GM23338 (cell line): ENCODE data around the gene SOX3. TPM values are rescaled to one million over a fixed set of nuclear protein-coding genes. Genes with fewer than 3 reads are reported as not detected.
A peak's percentile ranks its signal among the peaks of the same experiment; 100 is the strongest.

ENCODE experiments used
- ATAC-seq: fragments of 200-7000 bp; cut with Tn5 transposase; 3 replicates; pipeline ENCODE4 v1.9.1; 2020
- DNase-seq: peaks from one replicate; pipeline ENCODE4 v3.0.0-alpha.2; 2015; ENCODE audit warnings: low spot score
- H2AFZ ChIP-seq: fragments of 200-600 bp; sonication (generic); 2 replicates; pipeline ENCODE4 v1.8.0; 2016; ENCODE audit warnings: antibody characterized with exemption, mild to moderate bottlenecking, moderate library complexity
- H3F3A ChIP-seq: fragments of 200-600 bp; sonication (generic); replicated peaks from 2 replicates; pipeline ENCODE4 v1.8.0; 2017; ENCODE audit warnings: antibody characterized with exemption, mixed run types, low read depth
- H3K27ac ChIP-seq: fragments of 200-600 bp; sonication (generic); 2 replicates; pipeline ENCODE4 v1.6.1; 2016; ENCODE audit warnings: low read depth
- H3K27me3 ChIP-seq: fragments of 200-600 bp; sonication (generic); 2 replicates; pipeline ENCODE4 v1.8.0; 2016; ENCODE audit warnings: mild to moderate bottlenecking, mixed run types, moderate library complexity; ENCODE audit not compliant: insufficient read depth
- H3K36me3 ChIP-seq: fragments of 200-600 bp; sonication (generic); 2 replicates; pipeline ENCODE4 v1.8.0; 2016; ENCODE audit warnings: mild to moderate bottlenecking; ENCODE audit not compliant: insufficient read depth
- H3K4me1 ChIP-seq: fragments of 200-600 bp; sonication (generic); 2 replicates; pipeline ENCODE4 v1.8.0; 2016; ENCODE audit warnings: mild to moderate bottlenecking, moderate library complexity; ENCODE audit not compliant: insufficient read depth
- H3K4me2 ChIP-seq: fragments of 200-600 bp; sonication (generic); 2 replicates; pipeline ENCODE4 v1.7.1; 2017; ENCODE audit warnings: mixed run types
- H3K4me3 ChIP-seq: fragments of 200-600 bp; sonication (generic); 2 replicates; pipeline ENCODE4 v1.6.1; 2016; ENCODE audit warnings: mixed run types
- H3K79me2 ChIP-seq: fragments of 200-600 bp; sonication (generic); replicated peaks from 2 replicates; pipeline ENCODE4 v1.8.0; 2017; ENCODE audit warnings: mild to moderate bottlenecking; ENCODE audit not compliant: insufficient read depth
- H3K9me2 ChIP-seq: fragments of 200-600 bp; sonication (generic); 2 replicates; pipeline ENCODE4 v1.8.0; 2017; ENCODE audit not compliant: insufficient read depth
- H4K20me1 ChIP-seq: fragments of 200-600 bp; sonication (generic); replicated peaks from 2 replicates; pipeline ENCODE4 v1.8.0; 2017; ENCODE audit warnings: mild to moderate bottlenecking; ENCODE audit not compliant: insufficient read depth
- H3K27ac Mint-ChIP-seq: 2 replicates; pipeline ENCODE4 v1.8.0; 2020; ENCODE audit warnings: inconsistent platforms, mild to moderate bottlenecking, moderate library complexity, mixed read lengths
- H3K27me3 Mint-ChIP-seq: 3 replicates; pipeline ENCODE4 v1.8.0; 2022; ENCODE audit warnings: low read depth, mild to moderate bottlenecking, moderate library complexity, mixed read lengths, inconsistent platforms; ENCODE audit not compliant: insufficient read depth, poor library complexity
- H3K36me3 Mint-ChIP-seq: 3 replicates; pipeline ENCODE4 v1.8.0; 2021; ENCODE audit warnings: low read depth, mild to moderate bottlenecking, inconsistent platforms, moderate library complexity, mixed read lengths
- H3K4me1 Mint-ChIP-seq: 3 replicates; pipeline ENCODE4 v1.8.0; 2020; ENCODE audit warnings: mild to moderate bottlenecking, inconsistent platforms, mixed read lengths
- H3K4me3 Mint-ChIP-seq: 3 replicates; pipeline ENCODE4 v1.8.0; 2021; ENCODE audit warnings: moderate library complexity, mild to moderate bottlenecking, inconsistent platforms, mixed read lengths
- H3K9me3 Mint-ChIP-seq: 3 replicates; pipeline ENCODE4 v1.8.0; 2020; ENCODE audit warnings: moderate library complexity, mild to moderate bottlenecking, inconsistent platforms, mixed read lengths
- CREB1 ChIP-seq: fragments of 250-450 bp; sonication (Bioruptor Pico); IDR thresholded peaks from 2 replicates; pipeline ENCODE4 v1.5.0; 2020; ENCODE audit warnings: low read depth, mild to moderate bottlenecking, moderate library complexity
- CTCF ChIP-seq, 2 experiments: fragments of 200-600 bp in 1 of 2; sonication (generic) in 1 of 2; conservative IDR thresholded peaks; 2 replicates each; pipeline versions ENCODE4 v1.5.1 to v1.6.1; 2016 to 2017; ENCODE audit warnings: antibody characterized with exemption in 2 of 2, low read depth in 2 of 2, mild to moderate bottlenecking in 2 of 2, moderate library complexity in 1 of 2
- EZH2 ChIP-seq: fragments of 200-600 bp; sonication (generic); IDR thresholded peaks from one replicate; pipeline ENCODE4 v1.8.0; 2017; ENCODE audit warnings: antibody characterized with exemption, mild to moderate bottlenecking, low read depth; ENCODE audit not compliant: unreplicated experiment
- EZH2phosphoT487 ChIP-seq: fragments of 200-600 bp; sonication (generic); IDR thresholded peaks from one replicate; pipeline ENCODE4 v1.8.1; 2018; ENCODE audit warnings: antibody characterized with exemption; ENCODE audit not compliant: unreplicated experiment
- JUNB ChIP-seq: IDR thresholded peaks from one replicate; pipeline ENCODE4 v1.6.1; 2016; ENCODE audit warnings: antibody characterized with exemption; ENCODE audit not compliant: unreplicated experiment
- NANOG ChIP-seq: IDR thresholded peaks from 2 replicates; pipeline ENCODE4 v1.6.1; 2016; ENCODE audit warnings: antibody characterized with exemption, borderline replicate concordance
- POLR2AphosphoS5 ChIP-seq: IDR thresholded peaks from 2 replicates; pipeline ENCODE4 v1.6.1; 2016; ENCODE audit warnings: antibody characterized with exemption, low read depth
- STAT1 ChIP-seq: IDR thresholded peaks from one replicate; pipeline ENCODE4 v1.6.1; 2016; ENCODE audit warnings: antibody characterized with exemption; ENCODE audit not compliant: unreplicated experiment
- ZNF114 ChIP-seq: fragments of 250-450 bp; sonication (Bioruptor Pico); IDR thresholded peaks from 2 replicates; pipeline ENCODE4 v1.5.0; 2020; ENCODE audit warnings: mild to moderate bottlenecking, moderate library complexity
- ZNF331 ChIP-seq: fragments of 250-450 bp; sonication (Bioruptor Pico); IDR thresholded peaks from 2 replicates; pipeline ENCODE4 v1.5.0; 2020; ENCODE audit warnings: low read depth, mild to moderate bottlenecking, moderate library complexity
- polyA plus RNA-seq: library from polyadenylated mRNA; unstranded; fragments of >200 nt; fragmentation: Nextera tagmentation; extraction: Ambion mirVana; gene quantifications from 2 replicates; pipeline ENCODE4 v1.2.1, GENCODE V29; 2016
- total RNA-seq: library from RNA; depleted of rRNA; stranded (reverse); fragments of >200 nt; shearing (Covaris generic); gene quantifications from 2 replicates; pipeline ENCODE4 v1.2.3, GENCODE V29; 2014
- TF ChIP-seq, protein P1 (sequence below): fragments of 250-450 bp; sonication (Bioruptor Pico); IDR thresholded peaks from 2 replicates; pipeline ENCODE4 v1.5.0; 2020; ENCODE audit warnings: mild to moderate bottlenecking, moderate library complexity
- TF ChIP-seq, protein P2 (sequence below): IDR thresholded peaks from one replicate; pipeline ENCODE4 v1.6.1; 2018; ENCODE audit warnings: antibody characterized with exemption; ENCODE audit not compliant: unreplicated experiment
- TF ChIP-seq, protein P3 (sequence below): IDR thresholded peaks from 2 replicates; pipeline ENCODE4 v1.6.1; 2016; ENCODE audit warnings: antibody characterized with exemption

SOX3 gene
- total and polyA plus RNA-seq, 2 experiments from 2014 or later = 9.8 to 23.3 TPM

GRCh38 chrX:140500441-140500840 lies 4.4 kb downstream of the SOX3 start:
- H3K36me3 Mint-ChIP-seq = peaks cover 6% of the 10 kb centered on the region; the same call in 1 of the 3 replicates
- no peak for ATAC-seq
- Histone ChIP-seq H2AFZ (no peak overlapping the region), H3K4me2 (peak overlapping the region; percentile 85), H3K4me1 (peaks cover 10% of the 10 kb centered on the region), H3K36me3 (no peaks in the 10 kb centered on the region), H3K4me3 (peak overlapping the region; percentile 62), H3F3A (no peaks in the 10 kb centered on the region), H3K79me2 (no peaks in the 10 kb centered on the region), H3K9me2 (no peaks in the 10 kb centered on the region), H3K27ac (no peak overlapping the region), H4K20me1 (no peaks in the 10 kb centered on the region), H3K27me3 (peaks cover 59% of the 10 kb centered on the region)
- H3K4me1 Mint-ChIP-seq = peaks cover 23% of the 10 kb centered on the region
- peaks cover 28% of the 10 kb centered on the region for H3K27me3 Mint-ChIP-seq
- no peak for DNase-seq
- H3K4me3 Mint-ChIP-seq = peak overlapping the region; percentile 63
- TF ChIP-seq CREB1 (no peak), CTCF (conservative IDR thresholded peaks at IDR 0.05; ENCODE audit: low read depth in 2 of 2) (no peak), EZH2phosphoT487 (no peak), ZNF331 (CRISPR knock-in tag) (no peak), STAT1 (no peak), ZNF114 (CRISPR knock-in tag) (no peak), POLR2AphosphoS5 (no peak), NANOG (no peak), EZH2 (no peak), JUNB (no peak)
- TF ChIP-seq, protein P1, sequence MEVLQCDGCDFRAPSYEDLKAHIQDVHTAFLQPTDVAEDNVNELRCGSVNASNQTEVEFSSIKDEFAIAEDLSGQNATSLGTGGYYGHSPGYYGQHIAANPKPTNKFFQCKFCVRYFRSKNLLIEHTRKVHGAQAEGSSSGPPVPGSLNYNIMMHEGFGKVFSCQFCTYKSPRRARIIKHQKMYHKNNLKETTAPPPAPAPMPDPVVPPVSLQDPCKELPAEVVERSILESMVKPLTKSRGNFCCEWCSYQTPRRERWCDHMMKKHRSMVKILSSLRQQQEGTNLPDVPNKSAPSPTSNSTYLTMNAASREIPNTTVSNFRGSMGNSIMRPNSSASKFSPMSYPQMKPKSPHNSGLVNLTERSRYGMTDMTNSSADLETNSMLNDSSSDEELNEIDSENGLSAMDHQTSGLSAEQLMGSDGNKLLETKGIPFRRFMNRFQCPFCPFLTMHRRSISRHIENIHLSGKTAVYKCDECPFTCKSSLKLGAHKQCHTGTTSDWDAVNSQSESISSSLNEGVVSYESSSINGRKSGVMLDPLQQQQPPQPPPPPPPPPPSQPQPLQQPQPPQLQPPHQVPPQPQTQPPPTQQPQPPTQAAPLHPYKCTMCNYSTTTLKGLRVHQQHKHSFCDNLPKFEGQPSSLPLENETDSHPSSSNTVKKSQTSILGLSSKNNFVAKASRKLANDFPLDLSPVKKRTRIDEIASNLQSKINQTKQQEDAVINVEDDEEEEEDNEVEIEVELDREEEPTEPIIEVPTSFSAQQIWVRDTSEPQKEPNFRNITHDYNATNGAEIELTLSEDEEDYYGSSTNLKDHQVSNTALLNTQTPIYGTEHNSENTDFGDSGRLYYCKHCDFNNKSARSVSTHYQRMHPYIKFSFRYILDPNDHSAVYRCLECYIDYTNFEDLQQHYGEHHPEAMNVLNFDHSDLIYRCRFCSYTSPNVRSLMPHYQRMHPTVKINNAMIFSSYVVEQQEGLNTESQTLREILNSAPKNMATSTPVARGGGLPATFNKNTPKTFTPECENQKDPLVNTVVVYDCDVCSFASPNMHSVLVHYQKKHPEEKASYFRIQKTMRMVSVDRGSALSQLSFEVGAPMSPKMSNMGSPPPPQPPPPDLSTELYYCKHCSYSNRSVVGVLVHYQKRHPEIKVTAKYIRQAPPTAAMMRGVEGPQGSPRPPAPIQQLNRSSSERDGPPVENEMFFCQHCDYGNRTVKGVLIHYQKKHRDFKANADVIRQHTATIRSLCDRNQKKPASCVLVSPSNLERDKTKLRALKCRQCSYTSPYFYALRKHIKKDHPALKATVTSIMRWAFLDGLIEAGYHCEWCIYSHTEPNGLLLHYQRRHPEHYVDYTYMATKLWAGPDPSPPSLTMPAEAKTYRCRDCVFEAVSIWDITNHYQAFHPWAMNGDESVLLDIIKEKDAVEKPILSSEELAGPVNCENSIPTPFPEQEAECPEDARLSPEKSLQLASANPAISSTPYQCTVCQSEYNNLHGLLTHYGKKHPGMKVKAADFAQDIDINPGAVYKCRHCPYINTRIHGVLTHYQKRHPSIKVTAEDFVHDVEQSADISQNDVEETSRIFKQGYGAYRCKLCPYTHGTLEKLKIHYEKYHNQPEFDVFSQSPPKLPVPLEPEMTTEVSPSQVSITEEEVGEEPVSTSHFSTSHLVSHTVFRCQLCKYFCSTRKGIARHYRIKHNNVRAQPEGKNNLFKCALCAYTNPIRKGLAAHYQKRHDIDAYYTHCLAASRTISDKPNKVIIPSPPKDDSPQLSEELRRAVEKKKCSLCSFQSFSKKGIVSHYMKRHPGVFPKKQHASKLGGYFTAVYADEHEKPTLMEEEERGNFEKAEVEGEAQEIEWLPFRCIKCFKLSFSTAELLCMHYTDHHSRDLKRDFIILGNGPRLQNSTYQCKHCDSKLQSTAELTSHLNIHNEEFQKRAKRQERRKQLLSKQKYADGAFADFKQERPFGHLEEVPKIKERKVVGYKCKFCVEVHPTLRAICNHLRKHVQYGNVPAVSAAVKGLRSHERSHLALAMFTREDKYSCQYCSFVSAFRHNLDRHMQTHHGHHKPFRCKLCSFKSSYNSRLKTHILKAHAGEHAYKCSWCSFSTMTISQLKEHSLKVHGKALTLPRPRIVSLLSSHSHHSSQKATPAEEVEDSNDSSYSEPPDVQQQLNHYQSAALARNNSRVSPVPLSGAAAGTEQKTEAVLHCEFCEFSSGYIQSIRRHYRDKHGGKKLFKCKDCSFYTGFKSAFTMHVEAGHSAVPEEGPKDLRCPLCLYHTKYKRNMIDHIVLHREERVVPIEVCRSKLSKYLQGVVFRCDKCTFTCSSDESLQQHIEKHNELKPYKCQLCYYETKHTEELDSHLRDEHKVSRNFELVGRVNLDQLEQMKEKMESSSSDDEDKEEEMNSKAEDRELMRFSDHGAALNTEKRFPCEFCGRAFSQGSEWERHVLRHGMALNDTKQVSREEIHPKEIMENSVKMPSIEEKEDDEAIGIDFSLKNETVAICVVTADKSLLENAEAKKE (CRISPR knock-in tag) = no peak
- TF ChIP-seq, protein P2, sequence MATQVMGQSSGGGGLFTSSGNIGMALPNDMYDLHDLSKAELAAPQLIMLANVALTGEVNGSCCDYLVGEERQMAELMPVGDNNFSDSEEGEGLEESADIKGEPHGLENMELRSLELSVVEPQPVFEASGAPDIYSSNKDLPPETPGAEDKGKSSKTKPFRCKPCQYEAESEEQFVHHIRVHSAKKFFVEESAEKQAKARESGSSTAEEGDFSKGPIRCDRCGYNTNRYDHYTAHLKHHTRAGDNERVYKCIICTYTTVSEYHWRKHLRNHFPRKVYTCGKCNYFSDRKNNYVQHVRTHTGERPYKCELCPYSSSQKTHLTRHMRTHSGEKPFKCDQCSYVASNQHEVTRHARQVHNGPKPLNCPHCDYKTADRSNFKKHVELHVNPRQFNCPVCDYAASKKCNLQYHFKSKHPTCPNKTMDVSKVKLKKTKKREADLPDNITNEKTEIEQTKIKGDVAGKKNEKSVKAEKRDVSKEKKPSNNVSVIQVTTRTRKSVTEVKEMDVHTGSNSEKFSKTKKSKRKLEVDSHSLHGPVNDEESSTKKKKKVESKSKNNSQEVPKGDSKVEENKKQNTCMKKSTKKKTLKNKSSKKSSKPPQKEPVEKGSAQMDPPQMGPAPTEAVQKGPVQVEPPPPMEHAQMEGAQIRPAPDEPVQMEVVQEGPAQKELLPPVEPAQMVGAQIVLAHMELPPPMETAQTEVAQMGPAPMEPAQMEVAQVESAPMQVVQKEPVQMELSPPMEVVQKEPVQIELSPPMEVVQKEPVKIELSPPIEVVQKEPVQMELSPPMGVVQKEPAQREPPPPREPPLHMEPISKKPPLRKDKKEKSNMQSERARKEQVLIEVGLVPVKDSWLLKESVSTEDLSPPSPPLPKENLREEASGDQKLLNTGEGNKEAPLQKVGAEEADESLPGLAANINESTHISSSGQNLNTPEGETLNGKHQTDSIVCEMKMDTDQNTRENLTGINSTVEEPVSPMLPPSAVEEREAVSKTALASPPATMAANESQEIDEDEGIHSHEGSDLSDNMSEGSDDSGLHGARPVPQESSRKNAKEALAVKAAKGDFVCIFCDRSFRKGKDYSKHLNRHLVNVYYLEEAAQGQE = no peak
- TF ChIP-seq, protein P3, sequence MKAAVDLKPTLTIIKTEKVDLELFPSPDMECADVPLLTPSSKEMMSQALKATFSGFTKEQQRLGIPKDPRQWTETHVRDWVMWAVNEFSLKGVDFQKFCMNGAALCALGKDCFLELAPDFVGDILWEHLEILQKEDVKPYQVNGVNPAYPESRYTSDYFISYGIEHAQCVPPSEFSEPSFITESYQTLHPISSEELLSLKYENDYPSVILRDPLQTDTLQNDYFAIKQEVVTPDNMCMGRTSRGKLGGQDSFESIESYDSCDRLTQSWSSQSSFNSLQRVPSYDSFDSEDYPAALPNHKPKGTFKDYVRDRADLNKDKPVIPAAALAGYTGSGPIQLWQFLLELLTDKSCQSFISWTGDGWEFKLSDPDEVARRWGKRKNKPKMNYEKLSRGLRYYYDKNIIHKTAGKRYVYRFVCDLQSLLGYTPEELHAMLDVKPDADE = no peak
- no peaks in the 10 kb centered on the region for H3K9me3 Mint-ChIP-seq
- H3K27ac Mint-ChIP-seq = no peak overlapping the region
